ENCODE results near the gene SLC27A3.

The SLC27A3 gene

GRCh38 chr1:153771261-153771660 lies 3.9 kb upstream of the SLC27A3 start:
- TF ChIP-seq GATA1 (IDR thresholded peaks at IDR 0.05; ENCODE audit: low read depth, low read length) (no peak), POLR2A (IDR thresholded peaks at IDR 0.05; ENCODE audit: low read length) (no peak)
- no peak for DNase-seq

- TF ChIP-seq POLR2A (IDR thresholded peaks at IDR 0.05; ENCODE audit: low read length) = no peak
- TF ChIP-seq GATA1 (IDR thresholded peaks at IDR 0.05; ENCODE audit: low read depth, low read length) = no peak
- DNase-seq = peak; percentile 12 to 20
These were observed 3.2 kb upstream of the SLC27A3 start for GRCh38 chr1:153771841-153772593.

GRCh38 chr1:153773096-153773921 lies 1.9 kb upstream of the SLC27A3 start:
- TF ChIP-seq GATA1 (IDR thresholded peaks at IDR 0.05; ENCODE audit: low read depth, low read length) (no peak), POLR2A (IDR thresholded peaks at IDR 0.05; ENCODE audit: low read length) (no peak)
- DNase-seq = no peak

GRCh38 chr1:153774026-153774595 lies 1.1 kb upstream of the SLC27A3 start:
- no peak for TF ChIP-seq GATA1 (IDR thresholded peaks at IDR 0.05; ENCODE audit: low read depth, low read length)
- TF ChIP-seq POLR2A (IDR thresholded peaks at IDR 0.05; ENCODE audit: low read length) = no peak
- DNase-seq = no peak

GRCh38 chr1:153775458-153776327 lies 486 bp downstream of the SLC27A3 start:
- TF ChIP-seq GATA1 (IDR thresholded peaks at IDR 0.05; ENCODE audit: low read depth, low read length) = no peak
- TF ChIP-seq POLR2A (IDR thresholded peaks at IDR 0.05; ENCODE audit: low read length) = no peak

GRCh38 chr1:153776352-153776751 lies 1.1 kb downstream of the SLC27A3 start:
- DNase-seq = no peak
- TF ChIP-seq POLR2A (IDR thresholded peaks at IDR 0.05; ENCODE audit: low read length) (no peak), GATA1 (IDR thresholded peaks at IDR 0.05; ENCODE audit: low read depth, low read length) (no peak)

More at GRCh38 chr1:153775458-153776327, 486 bp downstream of the SLC27A3 start:
- DNase-seq = peak; percentile 64 to 68

- no peak for DNase-seq
- TF ChIP-seq GATA1 (IDR thresholded peaks at IDR 0.05; ENCODE audit: low read depth, low read length) (no peak), POLR2A (IDR thresholded peaks at IDR 0.05; ENCODE audit: low read length) (no peak)
These were observed 1.7 kb downstream of the SLC27A3 start for GRCh38 chr1:153776845-153777370.

- no peak for DNase-seq
- TF ChIP-seq POLR2A (IDR thresholded peaks at IDR 0.05; ENCODE audit: low read length) (no peak), GATA1 (IDR thresholded peaks at IDR 0.05; ENCODE audit: low read depth, low read length) (no peak)
These were observed 2.4 kb downstream of the SLC27A3 start for GRCh38 chr1:153777648-153778047.

GRCh38 chr1:153778051-153778823 lies 3.0 kb downstream of the SLC27A3 start:
- no peak for DNase-seq
- TF ChIP-seq GATA1 (IDR thresholded peaks at IDR 0.05; ENCODE audit: low read depth, low read length) = no peak
- no peak for TF ChIP-seq POLR2A (IDR thresholded peaks at IDR 0.05; ENCODE audit: low read length)

- no peak for TF ChIP-seq POLR2A (IDR thresholded peaks at IDR 0.05; ENCODE audit: low read length)
- TF ChIP-seq GATA1 (IDR thresholded peaks at IDR 0.05; ENCODE audit: low read depth, low read length) = no peak
- DNase-seq = peak in 1 of 2 experiments; percentile 16
These were observed 3.8 kb downstream of the SLC27A3 start for GRCh38 chr1:153778824-153779519.

GRCh38 chr1:153779781-153780541 lies 4.8 kb downstream of the SLC27A3 start:
- peak in 1 of 2 experiments; percentile 10 for DNase-seq
- no peak for TF ChIP-seq GATA1 (IDR thresholded peaks at IDR 0.05; ENCODE audit: low read depth, low read length)
- TF ChIP-seq POLR2A (IDR thresholded peaks at IDR 0.05; ENCODE audit: low read length) = no peak

Measured in erythroblast (primary cell).